Glomerular endothelial cell (primary cell): ENCODE results near the gene GFRA1. TPM values are rescaled to one million over a fixed set of nuclear protein-coding genes. Genes with fewer than 3 reads are reported as not detected.

Source experiments
- DNase-seq: peaks from one replicate; pipeline ENCODE4 v3.0.0-alpha.2; 2011; ENCODE audit warnings: low read depth, low spot score; ENCODE audit errors: extremely low read depth
- total RNA-seq: library from RNA; depleted of rRNA; stranded (reverse); fragments of >200 nt; gene quantifications from 2 replicates; pipeline ENCODE4 v1.2.3, GENCODE V29; 2015

GFRA1 gene
- total RNA-seq, 1 donor from 2014 or later = 0.99 TPM

DNA sequence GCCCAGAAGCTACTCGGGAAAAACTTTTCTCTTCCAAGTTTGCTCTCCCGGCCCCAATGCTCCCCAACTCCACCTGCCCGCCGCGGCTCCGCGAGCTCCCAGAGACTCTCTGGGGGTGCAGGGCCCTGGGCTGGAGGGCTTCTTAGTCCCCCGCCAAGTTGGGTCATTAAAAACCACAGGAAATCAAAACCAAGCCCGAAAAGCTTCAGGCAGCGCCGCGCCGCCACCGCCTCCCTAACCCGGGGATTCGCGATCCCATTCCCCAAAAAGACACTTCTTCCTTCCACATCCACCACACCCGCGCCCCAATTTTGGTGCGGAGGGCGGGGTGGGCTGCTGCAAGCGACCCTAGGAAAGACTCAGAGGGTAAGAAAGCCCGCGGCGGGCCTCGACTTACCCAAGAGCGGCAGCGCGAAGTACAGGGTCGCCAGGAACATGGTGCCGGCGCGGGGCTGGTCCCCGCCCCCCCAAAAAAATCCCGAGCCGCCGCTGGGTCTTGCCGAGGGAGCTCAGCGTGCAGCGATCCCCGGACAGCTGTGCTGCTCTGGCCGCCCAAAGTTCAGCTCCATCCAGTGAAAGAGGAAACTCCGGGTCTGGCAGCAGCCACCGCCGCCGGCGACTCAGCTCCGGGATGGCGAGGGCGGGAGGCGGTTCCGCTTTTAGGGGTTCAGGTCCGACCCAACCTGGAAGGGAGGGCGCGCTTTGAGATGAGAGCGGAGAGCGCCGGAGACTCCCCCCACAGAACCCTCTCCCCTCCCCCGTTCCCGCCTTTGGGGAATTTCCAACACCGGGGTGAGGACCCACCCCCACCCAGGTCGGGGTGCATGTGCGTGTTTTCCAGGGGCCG lies 1.2 kb downstream of the GFRA1 start:
- DNase-seq = no peak

DNA sequence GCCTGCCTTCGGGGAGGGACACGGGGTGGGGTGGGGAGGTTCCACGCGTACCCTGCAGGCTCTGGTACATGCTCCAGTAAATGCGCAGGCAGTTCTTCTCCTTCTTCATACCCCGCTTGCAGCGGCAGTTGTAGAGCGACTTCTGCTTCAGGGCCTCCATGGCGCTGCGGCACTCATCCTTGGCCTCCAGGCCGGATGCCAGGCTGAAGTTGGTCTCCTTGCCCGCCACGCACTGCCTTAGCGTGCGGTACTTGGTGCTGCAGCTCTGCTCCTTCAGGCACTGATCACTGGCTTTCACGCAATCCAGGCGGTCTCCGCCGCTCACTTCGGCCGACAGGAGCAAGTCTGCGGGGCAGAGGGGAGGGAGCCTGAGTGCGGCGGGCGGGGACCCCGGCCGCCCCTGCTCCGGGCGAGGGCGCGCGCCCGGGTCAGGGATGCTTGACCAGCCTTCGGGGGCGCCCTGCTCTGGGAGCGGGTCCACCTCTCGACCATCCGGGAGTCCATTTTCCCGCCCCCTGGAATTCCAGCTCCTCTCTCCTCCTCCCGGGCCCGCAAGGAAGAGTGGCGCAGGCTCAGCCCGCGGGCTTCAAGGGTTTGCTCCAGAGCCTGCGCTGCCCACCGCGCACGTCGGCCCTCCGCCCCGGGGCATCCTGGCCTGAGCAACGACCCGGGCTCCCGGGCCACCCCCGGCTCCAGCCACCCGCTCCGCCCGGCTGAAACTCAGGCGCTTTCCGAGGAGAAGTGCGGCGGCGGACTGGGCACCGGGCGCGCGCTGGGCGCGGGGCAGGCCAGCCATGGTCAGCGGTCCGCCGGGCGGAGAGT lies 2.0 kb downstream of the GFRA1 start:
- DNase-seq = no peak

DNA sequence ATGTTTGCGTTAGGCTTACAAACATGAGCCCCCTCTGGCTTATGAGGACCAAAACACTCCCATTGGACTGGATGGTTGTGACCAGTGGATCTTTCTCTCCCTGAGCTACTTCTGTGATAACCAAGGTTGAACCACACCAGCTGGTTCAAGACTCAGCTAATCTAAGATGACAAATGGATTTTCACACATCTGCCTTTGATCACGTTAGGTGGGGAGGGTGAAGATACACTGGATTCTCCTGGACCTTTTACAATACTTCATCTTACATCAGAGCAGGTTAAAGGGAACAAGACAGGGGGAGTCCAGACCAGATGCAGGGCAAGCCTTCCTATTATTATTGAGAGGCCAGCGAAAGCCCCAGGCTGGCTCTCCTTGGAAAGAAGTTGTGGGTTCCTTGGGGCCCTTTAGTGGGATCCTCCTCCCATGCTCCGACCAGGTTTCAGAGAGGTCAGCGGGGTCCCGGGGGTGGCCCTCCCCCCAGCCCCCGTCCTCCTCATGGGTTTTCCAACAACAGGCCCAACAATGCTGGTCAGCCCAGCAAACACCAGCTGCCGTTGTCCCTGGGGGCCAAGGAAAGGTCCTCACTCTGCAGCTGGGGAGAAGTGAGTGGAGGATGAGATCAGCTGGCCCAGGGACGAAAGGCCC lies 2.8 kb downstream of the GFRA1 start:
- DNase-seq = no peak

GRCh38 chr10:116269619-116270018 lies 3.4 kb downstream of the GFRA1 start:
- no peak for DNase-seq

DNA sequence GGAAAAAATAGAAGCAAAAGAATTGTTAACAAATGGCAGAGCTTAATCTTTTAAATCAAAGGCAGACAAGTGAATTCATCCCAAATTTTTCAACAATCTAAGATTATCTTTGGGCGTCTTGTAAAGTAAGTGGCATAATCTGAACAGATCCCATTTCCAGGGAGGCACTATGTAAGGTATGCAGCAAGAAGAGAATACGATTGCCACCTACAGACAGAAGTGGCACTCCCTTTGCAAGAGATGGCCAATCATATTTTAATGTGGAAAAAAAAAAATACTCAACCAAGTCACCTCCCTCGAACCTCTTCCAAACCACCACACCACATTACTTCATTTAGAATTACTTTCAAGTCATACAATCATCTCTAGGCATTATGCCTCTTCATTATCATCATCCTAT lies 4.0 kb downstream of the GFRA1 start:
- no peak for DNase-seq

DNA sequence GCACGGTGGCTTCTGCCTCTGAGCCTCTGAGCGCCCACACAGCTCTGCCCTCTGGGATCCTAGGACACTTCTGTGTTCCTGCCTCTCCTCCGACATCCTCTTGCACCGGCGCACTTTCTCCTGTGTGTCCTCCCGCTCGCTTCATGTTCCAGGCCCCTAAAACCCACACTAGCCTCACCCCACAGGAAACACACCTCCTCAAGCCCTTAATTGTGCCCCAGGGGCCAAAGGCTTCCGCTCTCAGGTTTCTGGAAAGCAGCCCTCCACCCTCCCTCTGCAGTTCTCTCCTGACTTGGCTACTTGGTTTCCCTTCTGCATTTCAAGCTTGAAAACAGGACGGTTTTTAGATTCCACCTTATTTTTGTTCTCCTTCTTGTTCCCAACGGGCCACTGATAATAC lies 7.3 kb downstream of the GFRA1 start:
- no peak for DNase-seq

- no peak for DNase-seq
These were observed 8.9 kb downstream of the GFRA1 start for GRCh38 chr10:116263870-116264655.

DNA sequence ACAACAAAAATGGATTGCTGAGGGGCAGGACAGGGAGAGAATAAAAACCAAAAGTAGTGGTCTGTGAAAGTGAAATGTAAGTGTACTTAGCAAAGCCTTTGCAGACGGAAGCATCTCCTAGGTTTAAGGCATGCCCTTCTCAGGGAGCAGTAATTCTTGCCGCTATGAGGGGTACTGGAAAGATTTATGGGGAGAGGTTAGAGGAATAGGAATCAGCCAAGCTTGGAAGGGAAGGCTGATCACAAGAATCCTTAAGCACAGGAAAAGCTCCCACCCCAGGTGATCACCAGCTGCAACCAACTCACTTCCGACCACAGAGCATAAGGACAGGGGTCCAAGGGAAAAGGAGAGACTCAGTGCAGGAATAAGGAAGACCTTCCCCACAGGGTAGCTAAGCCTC lies 10.3 kb downstream of the GFRA1 start:
- no peak for DNase-seq

DNA sequence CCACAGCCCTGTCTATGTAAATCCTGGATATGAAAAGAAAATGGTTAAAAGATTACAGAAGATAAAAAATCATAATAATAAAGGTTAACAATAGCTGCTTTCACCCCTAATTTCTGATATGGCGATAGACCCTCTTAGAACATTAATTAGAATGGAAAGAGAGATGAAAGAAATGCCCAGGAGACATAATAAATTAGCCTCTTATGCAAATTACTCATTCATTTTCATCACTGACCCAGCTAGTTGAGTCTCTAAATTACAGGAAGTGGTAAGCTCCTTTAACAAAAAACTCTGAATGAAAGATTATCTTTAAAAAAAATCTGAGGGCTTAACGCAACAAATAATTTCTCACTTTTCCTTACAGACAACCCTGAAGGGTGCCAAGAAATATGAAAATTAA lies 12.4 kb downstream of the GFRA1 start:
- DNase-seq = no peak

DNA sequence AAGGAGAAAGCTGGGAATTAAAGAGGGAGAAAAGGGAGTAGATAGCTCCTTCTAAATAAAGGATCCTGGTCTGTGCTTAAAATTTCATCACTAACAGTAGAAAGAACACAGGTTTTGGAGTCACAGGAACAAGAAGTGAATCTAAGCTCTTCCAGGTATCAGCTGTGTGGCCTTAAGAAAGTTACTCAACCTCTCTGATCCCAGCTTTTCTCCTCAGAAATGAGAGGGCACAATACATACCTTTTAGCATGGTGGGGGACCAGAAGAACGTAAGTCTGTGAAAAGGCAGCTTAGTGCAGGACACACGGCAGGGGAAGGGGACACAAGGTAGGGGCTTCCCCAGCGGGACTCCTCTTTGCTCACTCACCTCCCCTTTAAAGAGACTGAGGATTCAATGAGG lies 13.4 kb downstream of the GFRA1 start:
- no peak for DNase-seq

DNA sequence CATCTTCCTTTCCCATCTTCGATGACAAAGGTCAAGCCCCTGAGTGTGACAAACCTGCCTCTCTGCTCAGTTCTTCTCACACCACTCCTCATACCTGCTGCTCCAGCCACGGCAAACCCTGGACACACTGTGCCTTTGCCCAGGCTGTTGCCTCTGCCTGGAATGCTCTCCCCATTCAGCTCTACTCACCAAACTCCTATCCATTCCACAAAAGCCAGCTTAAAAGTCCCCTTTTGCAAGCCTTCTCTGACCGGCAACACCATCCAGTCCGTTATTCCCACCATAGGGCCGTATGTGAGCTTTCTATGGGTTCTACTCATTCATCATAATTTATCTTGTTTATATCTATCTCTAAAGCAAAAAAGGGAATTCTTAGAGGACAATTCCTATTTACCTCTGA lies 15.2 kb downstream of the GFRA1 start:
- no peak for DNase-seq

DNA sequence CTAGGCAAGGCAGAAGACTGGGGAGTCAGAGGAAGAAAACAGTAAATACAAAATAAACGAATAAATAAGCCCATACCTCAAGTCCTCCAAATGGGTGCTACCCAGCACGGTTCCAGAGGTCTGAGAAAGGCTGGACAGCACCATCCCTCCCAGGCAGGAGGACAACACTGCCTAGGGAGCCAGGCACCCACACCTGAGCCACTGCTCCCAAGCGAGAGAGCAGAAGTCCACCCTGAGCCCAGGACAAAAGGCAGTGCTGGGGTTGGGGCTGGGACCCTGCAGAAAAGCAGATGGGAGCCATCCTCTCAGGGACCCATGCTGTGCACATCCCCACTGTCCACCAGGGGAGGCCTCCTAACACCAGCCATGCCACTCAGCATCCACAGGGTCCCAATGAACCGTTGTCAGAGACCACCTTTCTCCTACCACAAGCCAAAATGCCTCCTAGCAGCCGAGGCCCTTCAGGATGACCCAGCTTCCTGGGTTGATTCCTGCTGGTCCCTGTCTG lies 16.2 kb downstream of the GFRA1 start:
- no peak for DNase-seq

DNA sequence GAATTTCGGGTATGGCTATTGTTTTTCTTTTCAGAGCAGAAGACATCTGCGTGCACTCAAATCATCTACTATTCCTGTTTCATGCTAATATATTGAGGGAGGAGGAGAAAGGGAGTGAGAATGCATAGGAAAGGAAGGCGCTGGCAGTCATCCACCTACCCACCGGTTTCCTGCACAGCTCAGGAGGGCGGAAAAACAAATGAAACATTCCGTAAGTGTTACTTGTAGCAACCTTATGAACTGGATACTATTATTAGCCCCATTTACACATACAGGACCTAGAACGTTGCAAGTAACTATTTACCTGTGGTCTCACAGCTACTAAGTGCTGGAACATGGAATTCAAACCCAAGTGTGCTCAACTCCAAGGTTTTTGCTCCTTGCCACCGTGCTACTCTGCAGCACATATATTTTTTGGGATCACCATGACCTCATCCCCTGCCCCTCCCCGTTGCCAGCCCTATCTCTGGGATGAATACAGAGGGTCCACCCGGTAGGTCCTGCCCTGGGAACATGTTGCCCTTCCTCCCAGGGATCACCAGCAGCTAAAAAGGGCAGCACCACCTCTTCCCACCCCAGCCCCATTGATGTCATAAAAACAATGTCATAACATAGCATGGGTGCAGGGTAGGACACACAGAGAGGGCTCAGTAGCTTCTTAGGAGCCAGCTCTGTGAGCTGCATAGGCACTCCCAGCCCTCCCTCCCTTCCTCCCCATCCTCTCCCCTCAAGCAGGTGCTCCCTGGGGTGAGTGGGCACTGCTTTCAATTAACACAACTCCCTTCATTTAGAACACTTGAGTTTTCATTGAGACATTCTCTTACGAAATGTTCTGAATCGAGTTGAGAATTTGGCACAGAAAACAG lies 16.9 kb downstream of the GFRA1 start:
- no peak for DNase-seq

DNA sequence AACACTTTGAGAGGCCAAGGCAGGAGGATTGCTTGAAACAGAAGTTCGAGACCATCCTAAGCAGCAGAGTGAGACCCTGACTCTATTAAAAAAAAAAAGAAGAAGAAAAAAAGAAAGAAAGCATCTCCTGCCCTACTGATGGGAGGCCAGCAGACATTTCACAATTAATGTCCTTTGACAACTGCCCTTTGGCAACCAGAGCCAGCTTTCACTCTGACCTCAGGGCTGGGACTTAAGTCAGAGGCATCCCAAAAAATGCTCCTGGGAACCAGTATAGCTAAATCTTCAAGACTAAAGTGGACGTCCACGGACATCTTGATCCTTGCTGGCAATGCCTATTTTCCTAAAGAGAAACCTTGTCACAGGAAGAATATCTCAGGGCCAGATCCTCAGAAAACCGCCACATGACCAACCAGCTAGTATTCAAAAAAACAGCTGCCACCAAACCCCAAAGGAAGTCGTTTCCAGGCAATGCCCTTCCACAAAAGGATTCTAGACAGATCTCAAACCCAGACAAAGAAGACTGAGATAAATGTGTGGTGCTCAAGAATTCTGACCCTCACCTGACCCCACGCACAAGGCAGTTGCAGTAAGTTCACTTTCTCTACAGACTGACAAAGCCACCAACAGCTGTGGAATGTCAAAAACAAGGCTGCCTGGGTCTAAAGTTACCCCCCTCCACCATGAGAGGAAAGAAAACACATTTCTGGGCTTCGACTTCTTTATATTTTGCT lies 18.4 kb downstream of the GFRA1 start:
- no peak for DNase-seq

DNA sequence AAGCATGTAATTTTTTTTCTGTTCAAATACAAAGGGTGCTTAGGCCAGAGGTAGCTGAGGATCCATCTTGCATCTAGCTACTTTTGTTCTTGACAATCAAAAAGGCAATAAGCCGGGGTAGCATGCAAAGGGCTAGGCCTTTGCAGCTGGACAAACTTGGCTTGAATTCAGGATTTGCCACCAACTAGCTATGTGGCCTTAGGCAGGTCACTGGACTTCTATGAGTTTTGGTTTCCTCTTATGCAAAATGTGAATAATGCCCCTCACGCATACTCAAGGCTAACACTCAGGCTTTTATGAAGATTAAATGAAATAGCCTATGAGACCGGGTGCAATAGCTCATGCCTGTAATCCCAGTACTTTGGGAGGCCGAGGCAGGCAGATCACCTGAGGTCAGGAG lies 19.3 kb downstream of the GFRA1 start:
- no peak for DNase-seq

GRCh38 chr10:116251602-116252395 lies 21.2 kb downstream of the GFRA1 start:
- no peak for DNase-seq

DNA sequence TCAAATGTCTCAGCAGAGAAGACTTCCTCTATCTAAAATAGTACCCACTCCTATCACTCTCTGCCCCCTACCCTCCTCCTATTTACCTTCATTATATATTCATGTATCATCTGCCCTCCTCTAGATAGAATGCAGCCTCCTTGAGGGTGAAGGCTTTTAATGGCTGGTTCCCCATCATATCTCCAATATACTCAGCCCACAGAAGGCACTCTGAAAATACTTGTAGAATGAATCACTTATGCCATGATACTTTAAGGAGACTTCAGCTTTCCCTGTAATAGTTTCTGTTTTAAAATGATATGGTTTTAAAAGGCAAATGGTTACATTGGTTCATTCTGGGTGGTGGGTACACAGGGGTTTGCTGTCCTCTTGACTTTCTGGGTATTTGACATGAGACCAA lies 25.3 kb downstream of the GFRA1 start:
- DNase-seq = no peak

DNA sequence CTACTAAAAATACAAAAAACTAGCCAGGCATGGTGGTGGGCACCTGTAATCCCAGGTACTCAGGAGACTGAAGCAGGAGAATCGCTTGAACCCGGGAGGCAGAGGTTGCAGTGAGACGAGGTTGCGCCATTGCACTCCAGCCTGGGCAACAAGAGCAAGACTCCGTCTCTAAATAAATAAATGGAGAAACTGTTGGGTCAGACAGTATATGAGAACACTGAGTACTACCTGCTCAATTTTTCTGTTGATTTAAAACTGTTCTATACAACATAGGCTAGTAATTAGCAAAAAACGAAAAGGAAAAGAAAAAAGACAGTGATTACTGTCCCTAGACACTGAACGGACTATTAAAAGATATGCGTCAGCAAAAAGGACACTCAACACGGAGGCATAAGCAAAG lies 26.7 kb downstream of the GFRA1 start:
- no peak for DNase-seq
